C4-2B (cell line): ENCODE results near the gene MTG2.

ENCODE experiments used
- CTCF ChIP-seq: fragments of 450-650 bp; conservative IDR thresholded peaks from 2 replicates; pipeline ENCODE4 v1.5.1; 2017; ENCODE audit warnings: mild to moderate bottlenecking
- ZFX ChIP-seq: fragments of 450-650 bp; IDR thresholded peaks from 2 replicates; pipeline ENCODE4 v1.6.1; 2017

- TF ChIP-seq CTCF (no peak), ZFX (no peak)
These were observed 43.2 kb downstream of the MTG2 start for GRCh38 chr20:62225820-62226635.
